Keratinocyte (primary cell): ENCODE results near the gene ZNF804B.

Experiments used
- EZH2 ChIP-seq: IDR thresholded peaks from one replicate; pipeline ENCODE4 v1.6.1; 2012; ENCODE audit warnings: inconsistent platforms, mild to moderate bottlenecking, low read length, moderate library complexity
- TF ChIP-seq, protein P1 (sequence below), 3 experiments: IDR thresholded peaks in 1 of 3; conservative IDR thresholded peaks in 1 of 3; optimal IDR thresholded peaks in 1 of 3; 2 replicates in 2 of 3; 3 replicates in 1 of 3; pipeline versions ENCODE3 to v1.5.1; 2011; ENCODE audit warnings: low read length in 3 of 3, mild to moderate bottlenecking in 3 of 3, moderate library complexity in 2 of 3, control low read depth in 1 of 3, inconsistent platforms in 1 of 3; ENCODE audit not compliant: insufficient read depth in 2 of 3; ENCODE audit errors: extremely low read depth in 1 of 3

DNA sequence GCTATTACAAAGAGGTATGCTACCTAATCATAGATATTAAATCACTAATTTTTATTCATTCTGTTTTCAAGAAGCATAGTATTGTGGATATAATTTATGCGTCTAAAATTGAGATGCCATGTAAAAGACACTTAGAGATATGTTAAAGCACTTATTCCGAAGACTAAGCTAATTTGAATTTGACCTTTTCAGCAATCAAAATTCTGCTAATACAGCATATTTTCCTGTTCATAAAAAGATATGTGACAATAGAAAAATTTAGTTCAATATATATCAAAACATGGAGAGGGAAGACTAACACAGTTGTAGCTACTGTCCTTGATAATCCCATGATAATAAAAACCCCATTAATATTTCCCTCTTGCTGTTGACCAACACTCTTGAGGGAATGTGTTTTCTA lies 422.6 kb downstream of the ZNF804B start:
- TF ChIP-seq, protein P1, sequence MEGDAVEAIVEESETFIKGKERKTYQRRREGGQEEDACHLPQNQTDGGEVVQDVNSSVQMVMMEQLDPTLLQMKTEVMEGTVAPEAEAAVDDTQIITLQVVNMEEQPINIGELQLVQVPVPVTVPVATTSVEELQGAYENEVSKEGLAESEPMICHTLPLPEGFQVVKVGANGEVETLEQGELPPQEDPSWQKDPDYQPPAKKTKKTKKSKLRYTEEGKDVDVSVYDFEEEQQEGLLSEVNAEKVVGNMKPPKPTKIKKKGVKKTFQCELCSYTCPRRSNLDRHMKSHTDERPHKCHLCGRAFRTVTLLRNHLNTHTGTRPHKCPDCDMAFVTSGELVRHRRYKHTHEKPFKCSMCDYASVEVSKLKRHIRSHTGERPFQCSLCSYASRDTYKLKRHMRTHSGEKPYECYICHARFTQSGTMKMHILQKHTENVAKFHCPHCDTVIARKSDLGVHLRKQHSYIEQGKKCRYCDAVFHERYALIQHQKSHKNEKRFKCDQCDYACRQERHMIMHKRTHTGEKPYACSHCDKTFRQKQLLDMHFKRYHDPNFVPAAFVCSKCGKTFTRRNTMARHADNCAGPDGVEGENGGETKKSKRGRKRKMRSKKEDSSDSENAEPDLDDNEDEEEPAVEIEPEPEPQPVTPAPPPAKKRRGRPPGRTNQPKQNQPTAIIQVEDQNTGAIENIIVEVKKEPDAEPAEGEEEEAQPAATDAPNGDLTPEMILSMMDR (optimal IDR thresholded peaks at IDR 0.05 in 1 of 3, IDR thresholded peaks at IDR 0.05 in 1 of 3, conservative IDR thresholded peaks at IDR 0.05 in 1 of 3; ENCODE audit: extremely low read depth in 1 of 3, insufficient read depth in 2 of 3, low read length in 3 of 3) = no peak
- TF ChIP-seq EZH2 = no peak
